ENCODE measurements around the gene VPS26A.

The VPS26A gene

GRCh38 chr10:69168493-69168892, 44.5 kb downstream of the VPS26A start:
- no peak for TF ChIP-seq FOXP2 (optimal IDR thresholded peaks at IDR 0.05; ENCODE audit: borderline replicate concordance, extremely low read depth, extremely low read length, insufficient read depth)
- TF ChIP-seq, protein P1, sequence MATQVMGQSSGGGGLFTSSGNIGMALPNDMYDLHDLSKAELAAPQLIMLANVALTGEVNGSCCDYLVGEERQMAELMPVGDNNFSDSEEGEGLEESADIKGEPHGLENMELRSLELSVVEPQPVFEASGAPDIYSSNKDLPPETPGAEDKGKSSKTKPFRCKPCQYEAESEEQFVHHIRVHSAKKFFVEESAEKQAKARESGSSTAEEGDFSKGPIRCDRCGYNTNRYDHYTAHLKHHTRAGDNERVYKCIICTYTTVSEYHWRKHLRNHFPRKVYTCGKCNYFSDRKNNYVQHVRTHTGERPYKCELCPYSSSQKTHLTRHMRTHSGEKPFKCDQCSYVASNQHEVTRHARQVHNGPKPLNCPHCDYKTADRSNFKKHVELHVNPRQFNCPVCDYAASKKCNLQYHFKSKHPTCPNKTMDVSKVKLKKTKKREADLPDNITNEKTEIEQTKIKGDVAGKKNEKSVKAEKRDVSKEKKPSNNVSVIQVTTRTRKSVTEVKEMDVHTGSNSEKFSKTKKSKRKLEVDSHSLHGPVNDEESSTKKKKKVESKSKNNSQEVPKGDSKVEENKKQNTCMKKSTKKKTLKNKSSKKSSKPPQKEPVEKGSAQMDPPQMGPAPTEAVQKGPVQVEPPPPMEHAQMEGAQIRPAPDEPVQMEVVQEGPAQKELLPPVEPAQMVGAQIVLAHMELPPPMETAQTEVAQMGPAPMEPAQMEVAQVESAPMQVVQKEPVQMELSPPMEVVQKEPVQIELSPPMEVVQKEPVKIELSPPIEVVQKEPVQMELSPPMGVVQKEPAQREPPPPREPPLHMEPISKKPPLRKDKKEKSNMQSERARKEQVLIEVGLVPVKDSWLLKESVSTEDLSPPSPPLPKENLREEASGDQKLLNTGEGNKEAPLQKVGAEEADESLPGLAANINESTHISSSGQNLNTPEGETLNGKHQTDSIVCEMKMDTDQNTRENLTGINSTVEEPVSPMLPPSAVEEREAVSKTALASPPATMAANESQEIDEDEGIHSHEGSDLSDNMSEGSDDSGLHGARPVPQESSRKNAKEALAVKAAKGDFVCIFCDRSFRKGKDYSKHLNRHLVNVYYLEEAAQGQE (IDR thresholded peaks at IDR 0.05; ENCODE audit: insufficient read depth in 1 of 2, low read depth in 2 of 2, low read length in 2 of 2) = no peak
- no peak for TF ChIP-seq SIN3A (IDR thresholded peaks at IDR 0.05; ENCODE audit: borderline replicate concordance, insufficient read depth, low read length)
- no peak for TF ChIP-seq POLR2AphosphoS5 (IDR thresholded peaks at IDR 0.05; ENCODE audit: low read depth, low read length)
- TF ChIP-seq TAF1 (IDR thresholded peaks at IDR 0.05; ENCODE audit: borderline replicate concordance, insufficient read depth, low read length) = no peak

DNA sequence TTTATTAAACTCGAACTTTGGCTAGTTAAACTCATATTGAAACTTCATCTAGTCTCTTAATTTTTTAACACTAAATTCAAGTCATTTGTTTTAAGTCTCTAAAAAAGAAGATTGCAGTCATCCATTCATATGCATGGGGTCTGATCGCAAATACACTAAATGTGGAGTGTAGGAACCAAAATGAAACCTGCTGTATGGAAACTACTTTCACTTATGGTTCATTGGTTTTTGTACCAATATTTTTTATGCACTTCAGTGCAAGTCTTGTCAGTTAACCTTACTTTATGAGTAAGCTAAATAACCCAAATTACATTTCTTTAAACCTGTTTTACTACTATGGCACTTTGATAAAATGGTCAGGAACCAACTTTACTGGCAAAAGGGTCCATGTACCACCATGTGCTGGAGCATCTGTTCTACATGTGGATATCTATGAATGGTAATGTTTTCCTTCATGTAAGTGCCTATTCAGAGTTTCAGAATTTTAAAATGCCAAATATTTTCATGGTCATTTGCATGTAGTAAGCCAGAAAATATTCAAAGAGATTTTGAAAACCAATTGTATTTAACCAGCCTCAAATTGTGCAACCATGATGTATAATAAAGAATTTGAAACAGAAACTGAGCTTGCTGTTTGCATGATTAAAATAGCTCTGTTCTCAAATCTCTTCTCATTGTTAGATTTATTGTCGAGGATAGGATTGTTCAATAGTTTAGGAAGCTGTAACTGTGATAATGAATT, 48.4 kb downstream of the VPS26A start:
- TF ChIP-seq TAF1 (IDR thresholded peaks at IDR 0.05; ENCODE audit: borderline replicate concordance, insufficient read depth, low read length) = no peak
- TF ChIP-seq, protein P1 (IDR thresholded peaks at IDR 0.05; ENCODE audit: insufficient read depth in 1 of 2, low read depth in 2 of 2, low read length in 2 of 2) = no peak
- TF ChIP-seq POLR2AphosphoS5 (IDR thresholded peaks at IDR 0.05; ENCODE audit: low read depth, low read length) = no peak
- TF ChIP-seq FOXP2 (optimal IDR thresholded peaks at IDR 0.05; ENCODE audit: borderline replicate concordance, extremely low read depth, extremely low read length, insufficient read depth) = no peak
- no peak for TF ChIP-seq SIN3A (IDR thresholded peaks at IDR 0.05; ENCODE audit: borderline replicate concordance, insufficient read depth, low read length)

- no peak for TF ChIP-seq SIN3A (IDR thresholded peaks at IDR 0.05; ENCODE audit: borderline replicate concordance, insufficient read depth, low read length)
- no peak for TF ChIP-seq FOXP2 (optimal IDR thresholded peaks at IDR 0.05; ENCODE audit: borderline replicate concordance, extremely low read depth, extremely low read length, insufficient read depth)
- TF ChIP-seq POLR2AphosphoS5 (IDR thresholded peaks at IDR 0.05; ENCODE audit: low read depth, low read length) = no peak
- no peak for TF ChIP-seq TAF1 (IDR thresholded peaks at IDR 0.05; ENCODE audit: borderline replicate concordance, insufficient read depth, low read length)
- TF ChIP-seq, protein P1 (IDR thresholded peaks at IDR 0.05; ENCODE audit: insufficient read depth in 1 of 2, low read depth in 2 of 2, low read length in 2 of 2) = no peak
Observed at GRCh38 chr10:69176823-69177222, 52.8 kb downstream of the VPS26A start.

- TF ChIP-seq POLR2AphosphoS5 (IDR thresholded peaks at IDR 0.05; ENCODE audit: low read depth, low read length) (no peak), SIN3A (IDR thresholded peaks at IDR 0.05; ENCODE audit: borderline replicate concordance, insufficient read depth, low read length) (no peak), FOXP2 (optimal IDR thresholded peaks at IDR 0.05; ENCODE audit: borderline replicate concordance, extremely low read depth, extremely low read length, insufficient read depth) (no peak), TAF1 (IDR thresholded peaks at IDR 0.05; ENCODE audit: borderline replicate concordance, insufficient read depth, low read length) (no peak)
- TF ChIP-seq, protein P1 (IDR thresholded peaks at IDR 0.05; ENCODE audit: insufficient read depth in 1 of 2, low read depth in 2 of 2, low read length in 2 of 2) = no peak
Observed at GRCh38 chr10:69179089-69179742, 55.2 kb downstream of the VPS26A start.

Measured in PFSK-1 (cell line).